ENCODE data around the gene ZBTB46.

DNA sequence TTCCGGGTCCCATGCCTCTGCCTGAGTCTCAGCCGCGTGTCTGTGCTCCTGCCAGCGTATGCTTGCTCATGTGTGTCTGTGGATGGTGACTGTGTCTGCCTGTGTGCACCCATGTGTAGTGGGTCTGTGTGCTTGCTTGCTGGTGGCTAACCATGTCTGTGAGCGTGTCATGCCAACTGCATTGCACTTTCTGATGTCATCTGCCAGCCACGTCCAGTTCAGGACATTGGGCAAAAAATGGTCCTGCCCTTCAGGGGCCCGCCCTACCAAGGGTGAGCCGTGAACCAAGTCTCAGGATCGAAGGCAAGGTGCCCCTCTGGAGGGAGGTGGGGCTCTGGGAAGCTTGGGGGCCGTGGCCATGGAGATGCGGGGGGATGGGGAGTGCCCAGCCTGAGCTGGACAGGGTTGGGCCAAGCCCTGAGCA, 9.4 kb upstream of the ZBTB46 start:
- TF ChIP-seq CTCF (IDR thresholded peaks at IDR 0.05), result no peak
- no peak for TF ChIP-seq POLR2A (IDR thresholded peaks at IDR 0.05)
- TF ChIP-seq EP300 (IDR thresholded peaks at IDR 0.05), result no peak
